GM10248 (cell line): ENCODE results near the gene TAOK1.

ENCODE experiments used
- CTCF ChIA-PET: fragments of 300-600 bp; sonication (Branson Sonifier 250); formaldehyde crosslinking; extraction: SDS; loops from one replicate; lab custom pipeline; 2021; ENCODE audit warnings: antibody characterized with exemption; lab: Yijun Ruan, JAX
- POLR2A ChIA-PET: fragments of 350-650 bp; sonication (Branson Sonifier 250); formaldehyde crosslinking; extraction: SDS; loops from one replicate; lab custom pipeline; 2020; ENCODE audit warnings: antibody characterized with exemption; lab: Yijun Ruan, JAX
- DNase-seq: peaks from one replicate; pipeline ENCODE4 v3.0.0; 2012; ENCODE audit errors: extremely low spot score
- CTCF ChIP-seq: IDR thresholded peaks from 2 replicates; pipeline ENCODE4 v1.5.1; 2012; ENCODE audit warnings: mild to moderate bottlenecking, low read depth; ENCODE audit errors: extremely low read depth, missing control alignments, control extremely low read depth

The TAOK1 gene

GRCh38 chr17:29559640-29560039, 169.5 kb downstream of the TAOK1 start:
- POLR2A ChIA-PET: no interaction called here

GRCh38 chr17:29560316-29560715, 170.2 kb downstream of the TAOK1 start:
- no peak for DNase-seq
- CTCF ChIA-PET: interaction anchor here (0.9 to 3.3 kb wide), 8 partner anchors 12 to 195 kb away, joined by 3 to 12 read pairs (median 6); no protein-coding TSS in a partner anchor
- POLR2A ChIA-PET: interaction anchor here (0.7 kb wide), 1 partner anchor 114 kb away, joined by 5 read pairs; no protein-coding TSS in a partner anchor
- TF ChIP-seq CTCF: no peak

More at GRCh38 chr17:29559640-29560039, 169.5 kb downstream of the TAOK1 start:
- no peak for DNase-seq
- no peak for TF ChIP-seq CTCF
- CTCF ChIA-PET: interaction anchor here (1.3 to 3.3 kb wide), 7 partner anchors 13 to 194 kb away, joined by 4 to 12 read pairs (median 8); no protein-coding TSS in a partner anchor

GRCh38 chr17:29561554-29562517, 171.7 kb downstream of the TAOK1 start:
- no peak for TF ChIP-seq CTCF
- DNase-seq: no peak
- ChIA-PET CTCF (interaction anchor here (1.1 to 3.3 kb wide), 7 partner anchors 9 to 192 kb away, joined by 3 to 12 read pairs (median 4); no protein-coding TSS in a partner anchor), POLR2A (no interaction called here)

- no peak for TF ChIP-seq CTCF
- CTCF ChIA-PET: interaction anchor here (1.3 to 3.3 kb wide), 5 partner anchors 8 to 192 kb away, joined by 3 to 12 read pairs (median 4); no protein-coding TSS in a partner anchor
- no peak for DNase-seq
- POLR2A ChIA-PET: no interaction called here
Measured at GRCh38 chr17:29562615-29563014, 172.5 kb downstream of the TAOK1 start.

- CTCF ChIA-PET: interaction anchor here (0.6 to 12.2 kb wide), 4 partner anchors 9 to 193 kb away, joined by 3 to 94 read pairs (median 5); no protein-coding TSS in a partner anchor
- POLR2A ChIA-PET: no interaction called here
- DNase-seq: no peak
- TF ChIP-seq CTCF: no peak
Measured at GRCh38 chr17:29563816-29564215, 173.7 kb downstream of the TAOK1 start.
